Activated CD4-positive, alpha-beta T cell treated with anti-CD3 and anti-CD28 coated beads, Interleukin-2, Interleukin-4, amounts not matched to agents 100 ng/mL and 50 ng/mL, durations not matched to agents 16 hours and 8 hours (primary cell): ENCODE data around the gene PARP14.

ENCODE experiments used
- DNase-seq: peaks from one replicate; pipeline ENCODE4 v3.0.0-alpha.2; 2020; ENCODE audit warnings: low spot score

PARP14 gene

GRCh38 chr3:122772827-122773226 is 92.2 kb downstream of the PARP14 start:
- no peak for DNase-seq

GRCh38 chr3:122773944-122774509 is 93.4 kb downstream of the PARP14 start:
- no peak for DNase-seq

- DNase-seq, result no peak
These were observed 93.9 kb downstream of the PARP14 start for GRCh38 chr3:122774564-122774963.

GRCh38 chr3:122776675-122777468 is 96.2 kb downstream of the PARP14 start:
- no peak for DNase-seq

GRCh38 chr3:122777563-122777962 is 96.9 kb downstream of the PARP14 start:
- no peak for DNase-seq
